Ishikawa (cell line): ENCODE data around the gene ANO9.

ENCODE experiments used
- CEBPB ChIP-seq: IDR thresholded peaks from 2 replicates; pipeline ENCODE4 v1.6.1; 2012
- CREB1 ChIP-seq: IDR thresholded peaks from 2 replicates; pipeline ENCODE4 v1.6.1; 2012; ENCODE audit warnings: low read depth
- EGR1 ChIP-seq: IDR thresholded peaks from 2 replicates; pipeline ENCODE4 v1.6.1; 2012
- EP300 ChIP-seq: IDR thresholded peaks from 2 replicates; pipeline ENCODE4 v1.6.1; 2012; ENCODE audit warnings: borderline replicate concordance
- FOXM1 ChIP-seq: IDR thresholded peaks from 2 replicates; pipeline ENCODE4 v1.6.1; 2012; ENCODE audit warnings: low read depth, borderline replicate concordance
- MAX ChIP-seq: IDR thresholded peaks from 2 replicates; pipeline ENCODE4 v1.6.1; 2012
- NFIC ChIP-seq: IDR thresholded peaks from 2 replicates; pipeline ENCODE4 v1.6.1; 2012
- RAD21 ChIP-seq: IDR thresholded peaks from 2 replicates; pipeline ENCODE4 v1.6.1; 2012; ENCODE audit warnings: low read depth
- TAF1 ChIP-seq: IDR thresholded peaks from 2 replicates; pipeline ENCODE4 v1.6.1; 2012; ENCODE audit warnings: low read depth, mild to moderate bottlenecking
- TCF12 ChIP-seq: IDR thresholded peaks from 2 replicates; pipeline ENCODE4 v1.6.1; 2012; ENCODE audit warnings: low read depth
- TEAD4 ChIP-seq: IDR thresholded peaks from 2 replicates; pipeline ENCODE4 v1.6.1; 2012
- USF1 ChIP-seq: IDR thresholded peaks from 2 replicates; pipeline ENCODE4 v1.6.1; 2012
- YY1 ChIP-seq: IDR thresholded peaks from 2 replicates; pipeline ENCODE4 v1.6.1; 2012; ENCODE audit warnings: low read depth
- ZBTB7A ChIP-seq: IDR thresholded peaks from 2 replicates; pipeline ENCODE4 v1.6.1; 2012; ENCODE audit warnings: low read depth
- TF ChIP-seq, protein P1 (sequence below): IDR thresholded peaks from 2 replicates; pipeline ENCODE4 v1.6.1; 2012; ENCODE audit warnings: low read depth, mild to moderate bottlenecking

Gene ANO9

DNA sequence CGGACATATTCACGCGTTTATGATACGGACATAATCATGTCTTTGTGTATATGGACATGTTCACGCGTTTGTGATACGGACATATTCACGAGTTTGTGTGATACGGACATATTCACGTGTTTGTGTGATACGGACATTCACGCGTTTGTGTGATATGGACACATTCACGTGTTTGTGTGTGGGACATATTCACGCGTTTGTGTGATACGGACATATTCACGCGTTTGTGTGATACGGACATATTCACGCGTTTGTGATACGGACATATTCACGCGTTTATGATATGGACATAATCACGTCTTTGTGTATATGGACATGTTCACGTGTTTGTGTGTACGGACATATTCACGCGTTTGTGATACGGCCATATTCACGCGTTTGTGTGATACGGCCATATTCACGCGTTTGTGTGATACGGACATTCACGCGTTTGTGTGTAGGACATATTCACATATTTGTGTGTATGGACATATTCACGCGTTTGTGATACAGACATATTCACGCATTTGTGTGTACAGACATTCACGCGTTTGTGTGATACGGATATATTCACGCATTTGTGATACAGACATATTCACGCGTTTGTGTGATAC is 33.2 kb upstream of the ANO9 start:
- TF ChIP-seq MAX (no peak), EP300 (no peak), TAF1 (no peak), CREB1 (no peak), FOXM1 (no peak), RAD21 (no peak), ZBTB7A (no peak), EGR1 (no peak), NFIC (no peak), TCF12 (no peak), CEBPB (no peak), TEAD4 (no peak), USF1 (no peak), YY1 (no peak)
- TF ChIP-seq, protein P1, sequence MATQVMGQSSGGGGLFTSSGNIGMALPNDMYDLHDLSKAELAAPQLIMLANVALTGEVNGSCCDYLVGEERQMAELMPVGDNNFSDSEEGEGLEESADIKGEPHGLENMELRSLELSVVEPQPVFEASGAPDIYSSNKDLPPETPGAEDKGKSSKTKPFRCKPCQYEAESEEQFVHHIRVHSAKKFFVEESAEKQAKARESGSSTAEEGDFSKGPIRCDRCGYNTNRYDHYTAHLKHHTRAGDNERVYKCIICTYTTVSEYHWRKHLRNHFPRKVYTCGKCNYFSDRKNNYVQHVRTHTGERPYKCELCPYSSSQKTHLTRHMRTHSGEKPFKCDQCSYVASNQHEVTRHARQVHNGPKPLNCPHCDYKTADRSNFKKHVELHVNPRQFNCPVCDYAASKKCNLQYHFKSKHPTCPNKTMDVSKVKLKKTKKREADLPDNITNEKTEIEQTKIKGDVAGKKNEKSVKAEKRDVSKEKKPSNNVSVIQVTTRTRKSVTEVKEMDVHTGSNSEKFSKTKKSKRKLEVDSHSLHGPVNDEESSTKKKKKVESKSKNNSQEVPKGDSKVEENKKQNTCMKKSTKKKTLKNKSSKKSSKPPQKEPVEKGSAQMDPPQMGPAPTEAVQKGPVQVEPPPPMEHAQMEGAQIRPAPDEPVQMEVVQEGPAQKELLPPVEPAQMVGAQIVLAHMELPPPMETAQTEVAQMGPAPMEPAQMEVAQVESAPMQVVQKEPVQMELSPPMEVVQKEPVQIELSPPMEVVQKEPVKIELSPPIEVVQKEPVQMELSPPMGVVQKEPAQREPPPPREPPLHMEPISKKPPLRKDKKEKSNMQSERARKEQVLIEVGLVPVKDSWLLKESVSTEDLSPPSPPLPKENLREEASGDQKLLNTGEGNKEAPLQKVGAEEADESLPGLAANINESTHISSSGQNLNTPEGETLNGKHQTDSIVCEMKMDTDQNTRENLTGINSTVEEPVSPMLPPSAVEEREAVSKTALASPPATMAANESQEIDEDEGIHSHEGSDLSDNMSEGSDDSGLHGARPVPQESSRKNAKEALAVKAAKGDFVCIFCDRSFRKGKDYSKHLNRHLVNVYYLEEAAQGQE: no peak

GRCh38 chr11:473962-474785 is 32.4 kb upstream of the ANO9 start:
- TF ChIP-seq YY1: no peak
- TF ChIP-seq NFIC: no peak

- no peak for TF ChIP-seq EP300
- no peak for TF ChIP-seq TEAD4
- no peak for TF ChIP-seq YY1
- no peak for TF ChIP-seq EGR1
Measured at GRCh38 chr11:473415-473814, 31.6 kb upstream of the ANO9 start.

DNA sequence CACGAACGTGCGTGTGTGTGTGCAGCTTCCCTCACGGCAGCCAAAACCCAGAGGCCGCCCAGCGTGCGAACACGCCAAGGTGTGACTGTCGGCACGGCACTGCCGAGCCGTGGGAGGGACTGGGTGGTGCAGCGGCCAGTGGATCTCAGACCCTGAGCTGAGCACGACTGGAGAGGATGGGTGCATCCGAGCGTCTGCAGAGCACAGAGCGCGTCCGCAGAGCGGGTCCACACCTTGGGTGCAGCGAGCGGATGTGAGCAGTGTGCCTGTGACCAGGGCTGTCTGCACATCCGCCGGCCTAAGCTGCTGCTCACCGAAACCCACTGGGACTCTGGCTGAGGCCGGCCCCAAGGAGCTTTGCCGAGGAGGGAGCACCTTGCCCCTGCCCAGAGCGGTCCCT is 31.0 kb upstream of the ANO9 start:
- TF ChIP-seq FOXM1 (no peak), EP300 (no peak), NFIC (no peak), RAD21 (no peak), EGR1 (no peak), TCF12 (no peak), CREB1 (no peak), TAF1 (no peak), ZBTB7A (no peak), YY1 (no peak), TEAD4 (no peak), USF1 (no peak)
- TF ChIP-seq, protein P1: no peak

DNA sequence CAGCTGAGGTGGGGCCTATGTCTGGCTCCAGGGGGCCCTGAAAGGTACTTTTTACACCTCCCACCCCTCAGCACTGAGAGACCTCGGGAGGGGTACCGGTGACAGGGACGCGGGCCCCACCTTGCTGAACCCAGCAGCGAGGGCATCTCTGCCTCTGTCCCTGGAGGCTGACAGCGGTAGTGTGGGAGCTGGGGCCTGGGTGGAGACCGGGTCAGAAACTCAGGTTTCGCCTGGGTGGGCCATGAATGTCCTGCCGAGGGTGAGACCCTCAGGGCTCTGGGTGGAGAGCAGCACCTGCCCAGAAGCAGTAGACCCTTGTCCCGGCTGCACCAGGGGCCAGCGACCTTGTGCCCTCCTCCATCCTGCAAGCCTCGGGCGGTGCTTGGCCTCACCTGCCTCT is 30.5 kb upstream of the ANO9 start:
- TF ChIP-seq CREB1: no peak
- no peak for TF ChIP-seq TCF12
- no peak for TF ChIP-seq ZBTB7A
- no peak for TF ChIP-seq TAF1
- no peak for TF ChIP-seq FOXM1
- TF ChIP-seq, protein P1: no peak
- no peak for TF ChIP-seq EP300
